Body of pancreas (tissue), 4 donors: ENCODE results near the gene YJU2.

ENCODE experiments used
- POLR2A ChIP-seq, 3 donors: fragments of 450-650 bp; IDR thresholded peaks; one replicate each; pipeline ENCODE4 v1.6.1; 2016; ENCODE audit warnings: antibody characterized with exemption in 3 of 3, mild to moderate bottlenecking in 2 of 3
- TF ChIP-seq, protein P1 (sequence below), 7 experiments: fragments of 450-650 bp in 4 of 7; fragments of 200-600 bp in 3 of 7; sonication (generic) in 3 of 7; IDR thresholded peaks; one replicate each; pipeline ENCODE4 v1.5.1; 2016 to 2019; ENCODE audit warnings: antibody characterized with exemption in 7 of 7

DNA sequence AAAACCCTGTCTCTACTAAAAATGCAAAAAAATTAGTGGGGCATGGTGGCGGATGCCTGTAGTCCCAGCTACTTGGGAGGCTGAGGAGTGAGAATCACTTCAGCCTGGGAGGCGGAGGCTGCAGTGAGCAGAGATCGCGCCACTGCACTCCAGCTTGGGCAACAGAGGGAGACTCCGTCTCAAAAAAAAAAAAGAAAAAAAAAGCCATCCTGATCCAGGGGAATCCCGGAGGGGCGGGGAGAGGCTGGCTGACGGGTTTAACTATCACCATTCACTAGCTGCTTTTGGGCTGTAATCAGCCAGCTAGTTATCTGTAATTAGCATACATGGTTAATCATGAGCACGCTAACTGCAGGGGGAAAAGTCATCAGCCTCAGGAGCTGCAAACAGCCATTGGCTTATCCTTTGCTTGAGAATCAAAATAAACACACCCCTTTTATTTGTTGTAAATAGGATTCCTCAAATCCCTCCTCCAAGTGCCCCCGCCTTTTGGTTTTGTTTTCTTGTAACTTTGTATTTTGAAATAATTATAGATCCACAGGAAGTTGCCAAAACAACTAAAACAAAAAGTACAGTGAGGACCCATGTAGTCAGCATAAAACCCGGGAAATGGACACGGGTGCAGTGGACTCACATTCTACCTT is 67.1 kb downstream of the YJU2 start:
- TF ChIP-seq, protein P1, sequence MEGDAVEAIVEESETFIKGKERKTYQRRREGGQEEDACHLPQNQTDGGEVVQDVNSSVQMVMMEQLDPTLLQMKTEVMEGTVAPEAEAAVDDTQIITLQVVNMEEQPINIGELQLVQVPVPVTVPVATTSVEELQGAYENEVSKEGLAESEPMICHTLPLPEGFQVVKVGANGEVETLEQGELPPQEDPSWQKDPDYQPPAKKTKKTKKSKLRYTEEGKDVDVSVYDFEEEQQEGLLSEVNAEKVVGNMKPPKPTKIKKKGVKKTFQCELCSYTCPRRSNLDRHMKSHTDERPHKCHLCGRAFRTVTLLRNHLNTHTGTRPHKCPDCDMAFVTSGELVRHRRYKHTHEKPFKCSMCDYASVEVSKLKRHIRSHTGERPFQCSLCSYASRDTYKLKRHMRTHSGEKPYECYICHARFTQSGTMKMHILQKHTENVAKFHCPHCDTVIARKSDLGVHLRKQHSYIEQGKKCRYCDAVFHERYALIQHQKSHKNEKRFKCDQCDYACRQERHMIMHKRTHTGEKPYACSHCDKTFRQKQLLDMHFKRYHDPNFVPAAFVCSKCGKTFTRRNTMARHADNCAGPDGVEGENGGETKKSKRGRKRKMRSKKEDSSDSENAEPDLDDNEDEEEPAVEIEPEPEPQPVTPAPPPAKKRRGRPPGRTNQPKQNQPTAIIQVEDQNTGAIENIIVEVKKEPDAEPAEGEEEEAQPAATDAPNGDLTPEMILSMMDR (IDR thresholded peaks at IDR 0.05), result no peak
- TF ChIP-seq POLR2A (IDR thresholded peaks at IDR 0.05), result no peak
